ENCODE results near the gene ARMC2. TPM values are rescaled to one million over a fixed set of nuclear protein-coding genes. Genes with fewer than 3 reads are reported as not detected.

ARMC2 gene
- total and polyA plus RNA-seq, 2 experiments from 2014 or later, result 2.7 to 4.4 TPM

DNA sequence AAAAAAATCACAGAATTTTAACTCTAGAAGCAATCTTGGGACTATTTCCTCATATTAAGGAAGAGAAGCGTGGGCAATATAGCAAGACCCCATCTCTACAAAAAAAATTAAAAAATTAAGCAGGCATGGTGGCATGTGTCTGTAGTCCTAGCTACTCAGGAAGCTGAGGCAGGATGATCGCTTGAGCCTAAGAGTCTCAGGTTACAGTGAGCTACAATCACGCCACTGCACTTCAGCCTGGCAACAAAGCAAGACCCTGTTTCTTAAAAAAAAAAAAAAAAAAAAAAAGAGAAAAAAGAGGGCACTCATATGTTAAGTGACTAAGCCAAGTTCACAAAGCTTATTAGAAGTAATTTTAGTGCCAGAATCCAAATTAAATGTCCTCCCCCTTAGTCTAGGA is 145.7 kb downstream of the ARMC2 start:
- Histone ChIP-seq H3K4me3 (no peak overlapping the region), H3K9me2 (ENCODE audit: insufficient read depth) (no peaks in the 10 kb centered on the region), H3K27ac (ENCODE audit: low read depth) (no peak overlapping the region), H3K79me2 (replicated peaks; ENCODE audit: insufficient read depth) (no peaks in the 10 kb centered on the region), H3K4me2 (no peak overlapping the region), H2AFZ (no peak overlapping the region), H3K36me3 (ENCODE audit: insufficient read depth) (peaks cover 8% of the 10 kb centered on the region; the same call in 1 of the 2 replicates), H4K20me1 (replicated peaks; ENCODE audit: insufficient read depth) (no peaks in the 10 kb centered on the region), H3F3A (replicated peaks; ENCODE audit: low read depth) (no peaks in the 10 kb centered on the region), H3K27me3 (ENCODE audit: insufficient read depth) (no peaks in the 10 kb centered on the region), H3K4me1 (ENCODE audit: insufficient read depth) (no peaks in the 10 kb centered on the region)
- no peak for TF ChIP-seq POLR2AphosphoS5 (IDR thresholded peaks at IDR 0.05; ENCODE audit: low read depth)
- TF ChIP-seq EZH2phosphoT487 (IDR thresholded peaks at IDR 0.05; ENCODE audit: unreplicated experiment), result no peak
- no peak for TF ChIP-seq ZNF331 (CRISPR knock-in tag; IDR thresholded peaks at IDR 0.05; ENCODE audit: low read depth)
- no peak for TF ChIP-seq ZNF114 (CRISPR knock-in tag; IDR thresholded peaks at IDR 0.05)
- no peak for TF ChIP-seq CTCF (conservative IDR thresholded peaks at IDR 0.05; ENCODE audit: low read depth in 2 of 2)
- TF ChIP-seq ETS1 (IDR thresholded peaks at IDR 0.05), result no peak
- TF ChIP-seq STAT1 (IDR thresholded peaks at IDR 0.05; ENCODE audit: unreplicated experiment), result no peak
- no peaks in the 10 kb centered on the region for H3K27me3 Mint-ChIP-seq (ENCODE audit: insufficient read depth, low read depth, poor library complexity)
- H3K4me1 Mint-ChIP-seq, result no peaks in the 10 kb centered on the region; the same call in 2 of the 3 replicates
- DNase-seq (ENCODE audit: low spot score), result peak; percentile 20
- H3K36me3 Mint-ChIP-seq (ENCODE audit: low read depth), result peaks cover 27% of the 10 kb centered on the region
- H3K9me3 Mint-ChIP-seq, result no peaks in the 10 kb centered on the region
- no peak overlapping the region for H3K27ac Mint-ChIP-seq
- no peak overlapping the region for H3K4me3 Mint-ChIP-seq
- peak; percentile 55; the same call in 2 of the 3 replicates for ATAC-seq

- peaks cover 5% of the 10 kb centered on the region; the same call in 1 of the 2 replicates for H3K36me3 ChIP-seq (ENCODE audit: insufficient read depth)
- H2AFZ ChIP-seq, result no peak overlapping the region
- no peaks in the 10 kb centered on the region for H3F3A ChIP-seq (replicated peaks; ENCODE audit: low read depth)
- no peak overlapping the region for H3K4me3 Mint-ChIP-seq
- H4K20me1 ChIP-seq (replicated peaks; ENCODE audit: insufficient read depth), result no peaks in the 10 kb centered on the region
- H3K27ac ChIP-seq (ENCODE audit: low read depth), result no peak overlapping the region
- no peak overlapping the region for H3K4me3 ChIP-seq
- no peaks in the 10 kb centered on the region for H3K27me3 Mint-ChIP-seq (ENCODE audit: insufficient read depth, low read depth, poor library complexity)
- DNase-seq (ENCODE audit: low spot score) (no peak), ATAC-seq (no peak)
- H3K4me2 ChIP-seq, result no peak overlapping the region
- no peaks in the 10 kb centered on the region for H3K79me2 ChIP-seq (replicated peaks; ENCODE audit: insufficient read depth)
- no peak overlapping the region for H3K27ac Mint-ChIP-seq
- H3K27me3 ChIP-seq (ENCODE audit: insufficient read depth), result no peaks in the 10 kb centered on the region
- H3K4me1 ChIP-seq (ENCODE audit: insufficient read depth), result no peaks in the 10 kb centered on the region
- peaks cover 27% of the 10 kb centered on the region for H3K36me3 Mint-ChIP-seq (ENCODE audit: low read depth)
- no peaks in the 10 kb centered on the region for H3K9me2 ChIP-seq (ENCODE audit: insufficient read depth)
- H3K4me1 Mint-ChIP-seq, result no peaks in the 10 kb centered on the region; the same call in 2 of the 3 replicates
- no peak for TF ChIP-seq NANOG (IDR thresholded peaks at IDR 0.05; ENCODE audit: borderline replicate concordance)
- H3K9me3 Mint-ChIP-seq, result no peaks in the 10 kb centered on the region
These were observed 147.1 kb downstream of the ARMC2 start for GRCh38 chr6:108995296-108995695.

DNA sequence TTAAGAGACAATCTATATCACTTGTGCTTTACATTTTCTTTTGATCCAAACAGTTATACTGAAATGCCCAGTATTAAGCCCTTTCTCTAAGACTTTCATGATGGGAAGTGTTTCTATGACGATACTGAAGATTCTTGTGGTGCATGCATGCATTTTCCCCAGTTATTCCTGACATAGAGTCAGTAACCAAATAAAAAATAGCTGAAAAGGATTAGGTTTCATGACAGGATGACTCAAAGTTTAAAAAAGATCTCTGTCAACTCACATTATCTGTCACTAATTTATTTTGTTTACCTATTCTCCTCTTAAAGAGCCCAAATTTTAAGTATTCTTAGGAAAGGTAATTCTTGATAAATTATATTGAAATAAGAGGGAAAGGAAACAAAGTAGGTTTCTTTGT is 148.0 kb downstream of the ARMC2 start:
- H2AFZ ChIP-seq, result no peak overlapping the region
- no peaks in the 10 kb centered on the region for H3F3A ChIP-seq (replicated peaks; ENCODE audit: low read depth)
- ATAC-seq (no peak), DNase-seq (ENCODE audit: low spot score) (no peak)
- H3K4me2 ChIP-seq, result no peak overlapping the region
- H3K4me3 ChIP-seq, result no peak overlapping the region
- H3K4me1 Mint-ChIP-seq, result no peaks in the 10 kb centered on the region; the same call in 2 of the 3 replicates
- no peak overlapping the region for H3K4me3 Mint-ChIP-seq
- peaks cover 22% of the 10 kb centered on the region for H3K36me3 Mint-ChIP-seq (ENCODE audit: low read depth)
- no peaks in the 10 kb centered on the region for H4K20me1 ChIP-seq (replicated peaks; ENCODE audit: insufficient read depth)
- H3K27me3 ChIP-seq (ENCODE audit: insufficient read depth), result no peaks in the 10 kb centered on the region
- H3K36me3 ChIP-seq (ENCODE audit: insufficient read depth), result peaks cover 5% of the 10 kb centered on the region; the same call in 1 of the 2 replicates
- H3K27me3 Mint-ChIP-seq (ENCODE audit: insufficient read depth, low read depth, poor library complexity), result no peaks in the 10 kb centered on the region
- H3K27ac ChIP-seq (ENCODE audit: low read depth), result no peak overlapping the region
- H3K4me1 ChIP-seq (ENCODE audit: insufficient read depth), result no peaks in the 10 kb centered on the region
- H3K27ac Mint-ChIP-seq, result no peak overlapping the region
- H3K9me2 ChIP-seq (ENCODE audit: insufficient read depth), result no peaks in the 10 kb centered on the region
- H3K9me3 Mint-ChIP-seq, result no peaks in the 10 kb centered on the region
- H3K79me2 ChIP-seq (replicated peaks; ENCODE audit: insufficient read depth), result no peaks in the 10 kb centered on the region
- TF ChIP-seq, protein P1, sequence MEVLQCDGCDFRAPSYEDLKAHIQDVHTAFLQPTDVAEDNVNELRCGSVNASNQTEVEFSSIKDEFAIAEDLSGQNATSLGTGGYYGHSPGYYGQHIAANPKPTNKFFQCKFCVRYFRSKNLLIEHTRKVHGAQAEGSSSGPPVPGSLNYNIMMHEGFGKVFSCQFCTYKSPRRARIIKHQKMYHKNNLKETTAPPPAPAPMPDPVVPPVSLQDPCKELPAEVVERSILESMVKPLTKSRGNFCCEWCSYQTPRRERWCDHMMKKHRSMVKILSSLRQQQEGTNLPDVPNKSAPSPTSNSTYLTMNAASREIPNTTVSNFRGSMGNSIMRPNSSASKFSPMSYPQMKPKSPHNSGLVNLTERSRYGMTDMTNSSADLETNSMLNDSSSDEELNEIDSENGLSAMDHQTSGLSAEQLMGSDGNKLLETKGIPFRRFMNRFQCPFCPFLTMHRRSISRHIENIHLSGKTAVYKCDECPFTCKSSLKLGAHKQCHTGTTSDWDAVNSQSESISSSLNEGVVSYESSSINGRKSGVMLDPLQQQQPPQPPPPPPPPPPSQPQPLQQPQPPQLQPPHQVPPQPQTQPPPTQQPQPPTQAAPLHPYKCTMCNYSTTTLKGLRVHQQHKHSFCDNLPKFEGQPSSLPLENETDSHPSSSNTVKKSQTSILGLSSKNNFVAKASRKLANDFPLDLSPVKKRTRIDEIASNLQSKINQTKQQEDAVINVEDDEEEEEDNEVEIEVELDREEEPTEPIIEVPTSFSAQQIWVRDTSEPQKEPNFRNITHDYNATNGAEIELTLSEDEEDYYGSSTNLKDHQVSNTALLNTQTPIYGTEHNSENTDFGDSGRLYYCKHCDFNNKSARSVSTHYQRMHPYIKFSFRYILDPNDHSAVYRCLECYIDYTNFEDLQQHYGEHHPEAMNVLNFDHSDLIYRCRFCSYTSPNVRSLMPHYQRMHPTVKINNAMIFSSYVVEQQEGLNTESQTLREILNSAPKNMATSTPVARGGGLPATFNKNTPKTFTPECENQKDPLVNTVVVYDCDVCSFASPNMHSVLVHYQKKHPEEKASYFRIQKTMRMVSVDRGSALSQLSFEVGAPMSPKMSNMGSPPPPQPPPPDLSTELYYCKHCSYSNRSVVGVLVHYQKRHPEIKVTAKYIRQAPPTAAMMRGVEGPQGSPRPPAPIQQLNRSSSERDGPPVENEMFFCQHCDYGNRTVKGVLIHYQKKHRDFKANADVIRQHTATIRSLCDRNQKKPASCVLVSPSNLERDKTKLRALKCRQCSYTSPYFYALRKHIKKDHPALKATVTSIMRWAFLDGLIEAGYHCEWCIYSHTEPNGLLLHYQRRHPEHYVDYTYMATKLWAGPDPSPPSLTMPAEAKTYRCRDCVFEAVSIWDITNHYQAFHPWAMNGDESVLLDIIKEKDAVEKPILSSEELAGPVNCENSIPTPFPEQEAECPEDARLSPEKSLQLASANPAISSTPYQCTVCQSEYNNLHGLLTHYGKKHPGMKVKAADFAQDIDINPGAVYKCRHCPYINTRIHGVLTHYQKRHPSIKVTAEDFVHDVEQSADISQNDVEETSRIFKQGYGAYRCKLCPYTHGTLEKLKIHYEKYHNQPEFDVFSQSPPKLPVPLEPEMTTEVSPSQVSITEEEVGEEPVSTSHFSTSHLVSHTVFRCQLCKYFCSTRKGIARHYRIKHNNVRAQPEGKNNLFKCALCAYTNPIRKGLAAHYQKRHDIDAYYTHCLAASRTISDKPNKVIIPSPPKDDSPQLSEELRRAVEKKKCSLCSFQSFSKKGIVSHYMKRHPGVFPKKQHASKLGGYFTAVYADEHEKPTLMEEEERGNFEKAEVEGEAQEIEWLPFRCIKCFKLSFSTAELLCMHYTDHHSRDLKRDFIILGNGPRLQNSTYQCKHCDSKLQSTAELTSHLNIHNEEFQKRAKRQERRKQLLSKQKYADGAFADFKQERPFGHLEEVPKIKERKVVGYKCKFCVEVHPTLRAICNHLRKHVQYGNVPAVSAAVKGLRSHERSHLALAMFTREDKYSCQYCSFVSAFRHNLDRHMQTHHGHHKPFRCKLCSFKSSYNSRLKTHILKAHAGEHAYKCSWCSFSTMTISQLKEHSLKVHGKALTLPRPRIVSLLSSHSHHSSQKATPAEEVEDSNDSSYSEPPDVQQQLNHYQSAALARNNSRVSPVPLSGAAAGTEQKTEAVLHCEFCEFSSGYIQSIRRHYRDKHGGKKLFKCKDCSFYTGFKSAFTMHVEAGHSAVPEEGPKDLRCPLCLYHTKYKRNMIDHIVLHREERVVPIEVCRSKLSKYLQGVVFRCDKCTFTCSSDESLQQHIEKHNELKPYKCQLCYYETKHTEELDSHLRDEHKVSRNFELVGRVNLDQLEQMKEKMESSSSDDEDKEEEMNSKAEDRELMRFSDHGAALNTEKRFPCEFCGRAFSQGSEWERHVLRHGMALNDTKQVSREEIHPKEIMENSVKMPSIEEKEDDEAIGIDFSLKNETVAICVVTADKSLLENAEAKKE (CRISPR knock-in tag; IDR thresholded peaks at IDR 0.05), result no peak

Data from GM23338 (cell line).